Panc1 (cell line): ENCODE results near the gene OSBPL8. TPM values are rescaled to one million over a fixed set of nuclear protein-coding genes. Genes with fewer than 3 reads are reported as not detected.

Source experiments
- ATAC-seq: fragments of 200-7000 bp; cut with Tn5 transposase; 2 replicates; pipeline ENCODE4 v1.9.1; 2020; ENCODE audit warnings: mild to moderate bottlenecking, moderate library complexity
- BruUV-seq: library from RNA; stranded (reverse); fragments of 400-500 nt; replicated peaks from 2 replicates; lab custom pipeline; 2021; lab: Mats Ljungman, UMichigan
- CTCF ChIA-PET: fragments of 300-600 bp; sonication (Branson Sonifier 250); formaldehyde crosslinking; loops from one replicate; lab custom pipeline; 2022; ENCODE audit warnings: antibody characterized with exemption; lab: Charles Lee
- POLR2A ChIA-PET: fragments of 300-600 bp; sonication (Branson Sonifier 250); formaldehyde crosslinking; loops from one replicate; lab custom pipeline; 2022; ENCODE audit warnings: antibody characterized with exemption; lab: Charles Lee
- DNase-seq: peaks from one replicate; pipeline ENCODE4 v3.0.0-alpha.2; 2010; ENCODE audit warnings: low read depth, low spot score
- H3K27ac ChIP-seq: 2 replicates; pipeline ENCODE4 v1.5.1; 2011; ENCODE audit warnings: mild to moderate bottlenecking, low read length, inconsistent platforms
- H3K27me3 ChIP-seq: fragments of 200-500 bp; sonication (Bioruptor generic); 2 replicates; pipeline ENCODE4 v1.6.0; 2014; ENCODE audit warnings: low read length, inconsistent platforms; ENCODE audit not compliant: control insufficient read depth, insufficient read depth
- H3K36me3 ChIP-seq: fragments of 200-500 bp; sonication (Bioruptor generic); 2 replicates; pipeline ENCODE4 v1.5.1; 2014; ENCODE audit warnings: inconsistent platforms, mild to moderate bottlenecking, low read length, moderate library complexity; ENCODE audit not compliant: control insufficient read depth, insufficient read depth
- H3K4me1 ChIP-seq: 2 replicates; pipeline ENCODE4 v1.5.1; 2011; ENCODE audit warnings: inconsistent platforms, mild to moderate bottlenecking, low read length, moderate library complexity; ENCODE audit not compliant: control insufficient read depth, insufficient read depth
- H3K4me3 ChIP-seq, 2 experiments: 2 replicates each; pipeline ENCODE4 v1.5.1; 2011 to 2012; ENCODE audit warnings: low read depth in 2 of 2, low read length in 2 of 2, mild to moderate bottlenecking in 2 of 2, inconsistent platforms in 1 of 2, moderate library complexity in 1 of 2
- H3K9me3 ChIP-seq: fragments of 200-500 bp; sonication (Bioruptor generic); 2 replicates; pipeline ENCODE4 v1.5.1; 2014; ENCODE audit warnings: low read depth, mild to moderate bottlenecking, inconsistent platforms, low read length, moderate library complexity; ENCODE audit not compliant: control insufficient read depth, insufficient read depth
- POLR2AphosphoS5 ChIP-seq: IDR thresholded peaks from 2 replicates; pipeline ENCODE4 v1.6.1; 2012; ENCODE audit warnings: mild to moderate bottlenecking, low read depth, low read length, moderate library complexity
- REST ChIP-seq, 2 experiments: IDR thresholded peaks; 2 replicates each; pipeline ENCODE4 v1.6.1; 2011 to 2012; ENCODE audit warnings: low read depth in 2 of 2, control low read depth in 1 of 2, low read length in 1 of 2, mild to moderate bottlenecking in 1 of 2, moderate library complexity in 1 of 2; ENCODE audit not compliant: insufficient read depth in 1 of 2
- SIN3A ChIP-seq: IDR thresholded peaks from 2 replicates; pipeline ENCODE4 v1.6.1; 2012; ENCODE audit warnings: low read depth, mild to moderate bottlenecking, low read length, moderate library complexity, borderline replicate concordance; ENCODE audit not compliant: insufficient read depth
- TCF7L2 ChIP-seq: IDR thresholded peaks from 2 replicates; pipeline ENCODE4 v1.6.1; 2011; ENCODE audit warnings: mild to moderate bottlenecking, low read depth, low read length, inconsistent platforms
- in situ Hi-C: cut with HindIII; loops from 2 replicates; pipeline ENCODE4 v1.10.0; 2016; ENCODE audit warnings: low sequenced_read_pairs, low pct_unique_long_range_greater_than_20kb
- intact Hi-C: fragments of 100-400 bp; cut with micrococcal nuclease; formaldehyde crosslinking; loops from one replicate; pipeline ENCODE4 v1.10.0; 2022; ENCODE audit not compliant: unreplicated experiment
- total RNA-seq: library from RNA; stranded (reverse); gene quantifications from one replicate; pipeline ENCODE4 v1.2.1, GENCODE V29; 2021; ENCODE audit not compliant: unreplicated experiment
- TF ChIP-seq, protein P1 (sequence below): fragments of 450-650 bp; IDR thresholded peaks from 2 replicates; pipeline ENCODE4 v1.5.1; 2017; ENCODE audit warnings: mild to moderate bottlenecking

Gene OSBPL8
- total RNA-seq, 1 experiment from 2014 or later: 76.9 TPM

DNA sequence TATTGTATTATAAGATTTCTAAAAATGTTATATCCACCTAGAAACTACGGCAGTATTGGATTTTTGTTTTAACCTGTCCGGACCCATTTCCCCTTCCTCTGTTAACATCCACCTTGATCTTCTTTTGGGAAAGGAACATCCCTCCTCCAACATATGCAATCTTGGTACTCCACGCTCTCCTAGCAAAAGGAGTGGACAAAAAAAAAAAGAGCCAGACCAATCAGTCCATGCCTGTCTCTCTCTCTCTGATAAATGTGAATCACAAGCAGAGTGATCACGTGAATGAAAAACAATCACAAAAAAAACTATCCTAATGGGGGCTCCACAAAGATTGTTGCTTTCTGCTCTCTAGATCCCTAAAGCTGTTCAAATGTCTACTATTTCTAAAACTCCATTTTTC, 27.1 kb downstream of the OSBPL8 start:
- no peak for TF ChIP-seq SIN3A
- no peak overlapping the region for H3K27ac ChIP-seq
- no peaks in the 10 kb centered on the region for H3K27me3 ChIP-seq
- no TSS peak for BruUV-seq
- H3K4me3 ChIP-seq: no peak overlapping the region
- intact Hi-C loops (no loop called here), in situ Hi-C loops (no loop called here)
- no peak for DNase-seq
- POLR2A ChIA-PET: no interaction called here
- H3K4me1 ChIP-seq: peaks cover 2% of the 10 kb centered on the region; the same call in 1 of the 2 replicates
- CTCF ChIA-PET: no interaction called here
- no peak for ATAC-seq
- H3K36me3 ChIP-seq: no peaks in the 10 kb centered on the region
- no peaks in the 10 kb centered on the region for H3K9me3 ChIP-seq

DNA sequence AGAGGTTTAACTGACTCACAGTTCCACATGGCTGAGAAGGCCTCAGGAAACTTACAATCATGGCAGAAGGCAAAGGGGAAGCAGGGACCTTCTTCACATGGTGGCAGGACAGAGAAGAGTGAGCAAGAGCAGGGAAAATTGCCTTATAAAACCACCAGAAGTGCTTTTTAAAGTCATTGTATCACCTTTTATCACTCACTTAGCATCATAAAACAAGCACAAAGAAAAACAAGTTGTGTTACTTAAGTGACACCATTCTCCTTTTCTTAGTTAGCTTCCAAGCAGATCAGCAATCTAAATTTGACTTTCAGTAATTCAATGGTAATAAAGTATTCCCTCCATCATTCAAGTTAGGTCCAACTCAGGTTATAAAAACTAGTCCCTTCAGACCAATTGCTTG, 28.5 kb downstream of the OSBPL8 start:
- Histone ChIP-seq H3K27me3 (no peaks in the 10 kb centered on the region), H3K4me3 (no peak overlapping the region), H3K9me3 (no peaks in the 10 kb centered on the region), H3K36me3 (no peaks in the 10 kb centered on the region), H3K4me1 (peaks cover 2% of the 10 kb centered on the region; the same call in 1 of the 2 replicates), H3K27ac (no peak overlapping the region)
- BruUV-seq: no TSS peak
- no peak for ATAC-seq
- CTCF ChIA-PET: no interaction called here
- intact Hi-C loops: no loop called here
- DNase-seq: no peak
- TF ChIP-seq TCF7L2: no peak
- TF ChIP-seq POLR2AphosphoS5: no peak
- no peak for TF ChIP-seq REST (IDR thresholded peaks at IDR 0.05; ENCODE audit: insufficient read depth in 1 of 2, low read depth in 2 of 2, low read length in 1 of 2)
- TF ChIP-seq SIN3A: no peak
- TF ChIP-seq, protein P1, sequence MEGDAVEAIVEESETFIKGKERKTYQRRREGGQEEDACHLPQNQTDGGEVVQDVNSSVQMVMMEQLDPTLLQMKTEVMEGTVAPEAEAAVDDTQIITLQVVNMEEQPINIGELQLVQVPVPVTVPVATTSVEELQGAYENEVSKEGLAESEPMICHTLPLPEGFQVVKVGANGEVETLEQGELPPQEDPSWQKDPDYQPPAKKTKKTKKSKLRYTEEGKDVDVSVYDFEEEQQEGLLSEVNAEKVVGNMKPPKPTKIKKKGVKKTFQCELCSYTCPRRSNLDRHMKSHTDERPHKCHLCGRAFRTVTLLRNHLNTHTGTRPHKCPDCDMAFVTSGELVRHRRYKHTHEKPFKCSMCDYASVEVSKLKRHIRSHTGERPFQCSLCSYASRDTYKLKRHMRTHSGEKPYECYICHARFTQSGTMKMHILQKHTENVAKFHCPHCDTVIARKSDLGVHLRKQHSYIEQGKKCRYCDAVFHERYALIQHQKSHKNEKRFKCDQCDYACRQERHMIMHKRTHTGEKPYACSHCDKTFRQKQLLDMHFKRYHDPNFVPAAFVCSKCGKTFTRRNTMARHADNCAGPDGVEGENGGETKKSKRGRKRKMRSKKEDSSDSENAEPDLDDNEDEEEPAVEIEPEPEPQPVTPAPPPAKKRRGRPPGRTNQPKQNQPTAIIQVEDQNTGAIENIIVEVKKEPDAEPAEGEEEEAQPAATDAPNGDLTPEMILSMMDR: no peak
- POLR2A ChIA-PET: no interaction called here
- in situ Hi-C loops: no loop called here

DNA sequence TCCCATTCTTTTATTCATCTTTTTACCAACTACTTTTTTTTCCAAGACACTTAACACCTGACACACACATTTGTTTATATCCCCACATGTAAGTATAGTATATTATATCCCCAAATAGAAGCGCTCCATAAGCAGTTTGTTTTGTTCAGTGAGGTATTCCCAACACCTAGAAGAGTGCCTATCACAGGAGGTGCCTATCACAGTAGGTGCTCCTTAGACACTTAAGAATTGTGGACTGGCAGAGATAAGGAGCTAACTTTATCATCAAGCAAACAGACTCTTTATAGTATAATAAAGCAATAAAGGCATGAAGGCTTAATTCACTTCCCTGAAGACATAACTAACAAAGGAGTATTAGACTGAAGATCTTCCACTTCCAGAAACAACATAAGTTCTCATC, 29.1 kb downstream of the OSBPL8 start:
- TF ChIP-seq, protein P1: no peak
- no peak overlapping the region for H3K27ac ChIP-seq
- no peaks in the 10 kb centered on the region for H3K9me3 ChIP-seq
- DNase-seq (no peak), ATAC-seq (no peak; the same call in 1 of the 2 replicates)
- in situ Hi-C loops: no loop called here
- H3K27me3 ChIP-seq: no peaks in the 10 kb centered on the region
- no peak overlapping the region for H3K4me3 ChIP-seq
- ChIA-PET POLR2A (no interaction called here), CTCF (no interaction called here)
- peaks cover 2% of the 10 kb centered on the region; the same call in 1 of the 2 replicates for H3K4me1 ChIP-seq
- intact Hi-C loops: no loop called here
- no TSS peak for BruUV-seq
- H3K36me3 ChIP-seq: no peaks in the 10 kb centered on the region
